GM10248 (cell line): Measurements from ENCODE around the gene HYPK.
A peak's percentile ranks its signal among the peaks of the same experiment; 100 is the strongest.

ENCODE experiments used
- CTCF ChIA-PET: fragments of 300-600 bp; sonication (Branson Sonifier 250); formaldehyde crosslinking; extraction: SDS; loops from one replicate; lab custom pipeline; 2021; ENCODE audit warnings: antibody characterized with exemption; lab: Yijun Ruan, JAX
- POLR2A ChIA-PET: fragments of 350-650 bp; sonication (Branson Sonifier 250); formaldehyde crosslinking; extraction: SDS; loops from one replicate; lab custom pipeline; 2020; ENCODE audit warnings: antibody characterized with exemption; lab: Yijun Ruan, JAX
- DNase-seq: peaks from one replicate; pipeline ENCODE4 v3.0.0; 2012; ENCODE audit errors: extremely low spot score
- CTCF ChIP-seq: IDR thresholded peaks from 2 replicates; pipeline ENCODE4 v1.5.1; 2012; ENCODE audit warnings: mild to moderate bottlenecking, low read depth; ENCODE audit errors: extremely low read depth, missing control alignments, control extremely low read depth

The HYPK gene

GRCh38 chr15:43800286-43801141 lies at the start of gene HYPK:
Gene HYPK, plus strand, starts transcription at chr15:43800599. Its CDS starts 24 bp downstream, at chr15:43800623.
- ChIA-PET POLR2A (interaction anchor here (0.6 to 2.5 kb wide), 5 partner anchors 9 to 24 kb away, joined by 5 to 15 read pairs (median 11); partner anchors contain the start of genes ELL3 and MFAP1), CTCF (interaction anchor here (1.4 to 1.5 kb wide), 3 partner anchors 9 to 30 kb away, joined by 3 to 10 read pairs (median 4); partner anchors contain the start of gene ELL3)
- no peak for TF ChIP-seq CTCF
- peak; percentile 88 for DNase-seq

DNA sequence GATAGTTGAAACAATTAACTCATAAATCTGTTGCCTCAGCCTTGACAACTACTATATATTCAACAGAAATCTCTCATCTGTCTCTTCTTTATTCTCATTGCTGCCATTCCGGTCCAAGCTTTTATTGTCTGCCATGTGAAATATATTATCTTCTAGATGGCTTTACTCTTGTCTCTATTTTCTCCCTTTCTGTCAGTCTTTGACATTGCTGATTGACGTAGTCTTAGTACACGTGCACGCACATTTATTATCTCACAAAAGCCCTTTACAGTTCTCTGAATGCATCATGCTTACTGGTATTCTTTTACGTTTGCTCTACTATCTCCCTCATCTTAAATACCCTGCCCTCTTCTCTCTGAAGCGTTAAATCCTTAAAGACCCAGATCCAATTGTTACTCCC lies 48.5 kb upstream of the HYPK start:
- TF ChIP-seq CTCF = no peak
- no peak for DNase-seq
- ChIA-PET CTCF (interaction anchor here (2.7 kb wide), 1 partner anchor 25 kb away, joined by 9 read pairs; the partner anchor contains the start of gene ELL3), POLR2A (no interaction called here)

- DNase-seq = no peak
- CTCF ChIA-PET = interaction anchor here (1.9 kb wide), 1 partner anchor 14 kb away, joined by 5 read pairs; the partner anchor contains the start of gene ELL3
- no peak for TF ChIP-seq CTCF
- POLR2A ChIA-PET = no interaction called here
These were observed 37.6 kb upstream of the HYPK start for GRCh38 chr15:43762824-43763223.

DNA sequence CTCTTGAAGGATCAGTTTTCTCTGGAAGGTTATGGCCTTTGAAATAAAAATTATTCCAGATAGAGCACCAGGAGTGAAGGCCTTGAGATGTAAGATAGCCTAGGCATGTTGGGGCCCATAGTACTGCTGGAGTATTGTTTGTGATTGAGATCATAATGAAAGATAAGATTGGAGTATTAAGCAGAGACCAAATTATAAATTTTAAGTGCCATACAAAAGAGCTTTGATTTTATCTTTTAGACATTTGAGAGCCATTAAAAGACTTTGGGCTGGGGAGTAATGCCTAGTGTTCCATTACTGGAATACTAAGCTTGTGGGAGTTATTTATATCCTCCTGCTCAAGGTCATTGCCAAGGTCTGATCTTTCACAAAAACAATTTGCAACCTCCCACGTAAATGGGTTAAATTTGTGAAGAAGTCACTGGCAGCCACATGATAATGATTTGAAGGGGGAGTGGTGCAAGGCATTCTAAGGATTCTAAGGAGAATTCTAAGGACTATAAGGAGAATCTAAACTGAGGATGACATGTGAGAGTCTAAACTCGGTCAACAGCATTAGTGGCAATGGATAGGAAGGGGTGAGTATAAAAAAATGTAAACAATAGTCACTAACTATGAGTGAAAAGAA lies 36.5 kb upstream of the HYPK start:
- no peak for DNase-seq
- POLR2A ChIA-PET = interaction anchor here (0.6 kb wide), 1 partner anchor 38 kb away, joined by 3 read pairs; no protein-coding TSS in a partner anchor
- no peak for TF ChIP-seq CTCF
- CTCF ChIA-PET = interaction anchor here (1.9 to 3.8 kb wide), 2 partner anchors 9 to 10 kb away, joined by 5 to 22 read pairs; no protein-coding TSS in a partner anchor

GRCh38 chr15:43769584-43770228 lies 30.7 kb upstream of the HYPK start:
- ChIA-PET CTCF (interaction anchor here (0.6 to 3.2 kb wide), 12 partner anchors 9 to 124 kb away, joined by 3 to 17 read pairs (median 6); partner anchors contain the start of genes HYPK and SERINC4), POLR2A (interaction anchor here (2.5 kb wide), 1 partner anchor 25 kb away, joined by 7 read pairs; no protein-coding TSS in a partner anchor)
- peak; percentile 87 for TF ChIP-seq CTCF
- peak; percentile 53 for DNase-seq
